GM18508 (cell line): Measurements from ENCODE around the gene SUMO3.
"Not testable (repeated sequence)": the region's sequence is repeated elsewhere in the genome, so short reads cannot be mapped to it uniquely, and the experiment has no call there.

ENCODE experiments used
- ATAC-seq: cut with Tn5 transposase; IDR thresholded peaks from one replicate; pipeline ENCODE4 v1.9.1; 2021; ENCODE audit warnings: moderate number of reproducible peaks; ENCODE audit not compliant: insufficient read depth, unreplicated experiment

SUMO3 gene

DNA sequence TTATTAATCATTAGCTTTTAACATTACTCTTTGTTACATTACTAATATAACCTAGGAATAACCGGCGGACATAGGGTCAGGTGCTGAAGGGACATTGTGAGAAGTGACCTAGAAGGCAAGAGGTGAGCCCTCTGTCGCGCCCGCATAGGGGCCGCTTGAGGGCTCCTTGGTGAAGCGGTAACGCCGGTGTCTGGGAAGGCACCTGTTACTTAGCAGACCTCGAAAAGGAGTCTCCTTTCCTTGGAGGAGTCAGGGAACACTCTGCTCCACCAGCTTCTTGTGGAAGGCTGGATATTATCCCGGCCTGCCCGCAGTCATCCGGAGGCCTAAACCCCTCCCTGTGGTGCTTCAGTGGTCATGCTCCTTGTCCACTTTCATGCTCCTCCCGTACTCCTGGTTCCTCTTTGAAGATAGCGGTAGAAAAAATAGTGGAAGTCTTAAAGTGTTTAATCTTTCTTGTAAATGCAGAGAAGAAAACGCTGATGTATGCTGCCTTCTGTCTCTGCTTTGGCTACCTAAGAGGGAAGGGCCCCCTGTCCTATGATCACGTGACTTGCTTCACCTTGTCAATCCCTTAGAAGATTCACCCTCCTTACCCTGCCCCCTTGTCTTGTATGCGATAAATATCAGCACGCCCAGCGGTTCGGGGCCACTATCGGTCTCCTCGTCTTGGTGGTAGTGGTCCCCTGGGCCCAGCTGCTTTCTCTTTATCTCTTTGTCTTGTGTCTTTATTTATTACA lies 14.8 kb upstream of the SUMO3 start:
- ATAC-seq, result not testable (repeated sequence)

- no peak for ATAC-seq
Measured at GRCh38 chr21:44831227-44831860, 13.5 kb upstream of the SUMO3 start.

GRCh38 chr21:44829507-44830092 lies 11.7 kb upstream of the SUMO3 start:
- no peak for ATAC-seq

- no peak for ATAC-seq
Measured at GRCh38 chr21:44828362-44829056, 10.6 kb upstream of the SUMO3 start.

GRCh38 chr21:44823179-44823660 lies 5.4 kb upstream of the SUMO3 start:
- ATAC-seq, result no peak

DNA sequence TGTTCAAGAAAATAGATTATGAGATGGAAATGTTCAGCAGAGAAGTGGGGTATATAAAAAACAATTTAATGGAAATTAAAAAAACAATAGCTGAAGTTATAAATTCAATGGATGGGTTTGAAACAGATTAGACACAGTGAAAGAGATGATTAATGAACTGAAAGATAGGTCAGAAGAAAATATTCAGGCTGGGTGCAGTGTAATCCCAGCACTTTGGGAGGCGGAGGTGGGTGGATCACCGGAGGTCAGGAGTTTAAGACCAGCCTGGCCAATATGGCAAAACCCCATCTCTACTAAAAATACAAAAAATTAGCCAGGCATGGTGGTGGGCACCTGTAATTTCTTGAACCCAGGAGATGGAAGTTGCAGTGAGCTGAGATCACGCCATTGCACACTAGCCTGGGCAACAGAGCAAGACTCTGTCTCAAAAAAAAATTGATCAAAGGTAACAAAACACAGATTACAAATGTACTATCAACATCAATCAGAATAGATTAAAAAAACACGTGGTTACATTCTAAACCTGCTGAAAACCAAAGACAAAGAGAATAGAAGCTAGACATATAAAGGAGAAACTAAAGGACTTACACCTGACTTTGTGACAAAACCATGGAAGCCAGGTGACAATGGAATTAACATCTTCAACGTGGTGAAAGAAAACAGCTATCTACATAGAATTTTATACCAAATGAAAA lies 4.8 kb upstream of the SUMO3 start:
- ATAC-seq, result no peak

DNA sequence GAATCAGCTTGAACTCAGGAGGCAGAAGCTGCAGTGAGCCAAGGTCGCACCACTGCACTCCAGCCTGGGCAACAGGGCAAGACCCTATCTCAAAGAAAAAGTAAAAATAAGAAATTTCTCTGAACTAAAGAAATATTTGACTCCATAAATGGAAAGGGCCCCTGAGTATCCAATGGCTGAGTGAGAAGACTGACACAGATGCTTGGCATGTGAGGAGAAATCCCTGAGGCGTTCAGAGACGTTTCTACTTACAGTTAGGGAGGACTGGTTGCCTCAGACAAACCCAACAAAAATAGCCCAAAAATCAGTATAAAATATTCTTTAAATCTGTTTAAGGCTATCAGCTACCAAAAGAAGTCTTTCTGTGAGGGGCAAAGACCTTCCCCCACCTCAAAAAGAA lies 3.0 kb upstream of the SUMO3 start:
- no peak for ATAC-seq

DNA sequence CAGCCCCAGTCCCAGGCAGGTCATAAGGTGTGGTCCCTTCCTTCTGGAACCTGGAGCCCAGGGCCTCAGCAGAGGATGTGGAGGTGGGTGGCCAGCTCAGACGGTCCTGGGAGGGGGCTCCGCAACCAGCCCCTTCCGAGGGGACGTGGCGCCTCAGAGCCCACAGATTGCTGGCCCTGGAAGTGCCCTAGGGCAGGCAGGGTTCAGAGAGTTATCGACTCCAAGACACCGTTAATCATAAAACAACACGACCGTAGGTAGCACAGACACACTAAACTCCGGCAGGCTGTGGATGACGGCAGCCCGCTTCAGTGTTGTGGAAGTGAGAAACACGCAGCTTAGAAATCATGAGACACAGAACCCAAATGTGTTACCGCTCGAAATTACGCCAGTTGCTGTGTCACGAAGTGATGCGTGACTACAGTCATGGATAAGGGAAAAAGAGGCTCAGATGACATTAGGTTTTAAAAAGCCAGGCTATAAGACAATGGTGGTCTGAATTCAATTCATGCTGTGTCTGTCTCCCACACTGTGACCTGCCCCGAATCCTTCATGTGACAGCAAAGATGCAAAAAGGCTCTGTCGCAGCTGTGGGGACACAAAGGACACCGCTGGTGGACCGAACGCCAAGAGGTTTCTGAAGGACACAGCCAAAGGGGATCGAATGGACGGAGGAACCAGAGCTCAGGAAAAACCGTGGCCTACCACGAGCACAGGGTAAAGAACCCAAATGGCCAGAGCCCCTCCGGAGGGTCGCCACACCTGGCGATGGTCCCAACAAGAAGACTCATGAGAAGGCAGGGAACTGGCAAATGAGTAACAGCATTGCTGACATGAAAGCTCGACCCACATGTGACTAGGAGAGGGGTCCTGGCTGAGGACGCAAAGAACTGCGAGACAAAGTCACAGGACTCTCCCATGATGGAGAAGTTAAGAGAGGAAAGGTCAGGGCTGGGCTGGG lies 1.7 kb upstream of the SUMO3 start:
- ATAC-seq, result no peak

DNA sequence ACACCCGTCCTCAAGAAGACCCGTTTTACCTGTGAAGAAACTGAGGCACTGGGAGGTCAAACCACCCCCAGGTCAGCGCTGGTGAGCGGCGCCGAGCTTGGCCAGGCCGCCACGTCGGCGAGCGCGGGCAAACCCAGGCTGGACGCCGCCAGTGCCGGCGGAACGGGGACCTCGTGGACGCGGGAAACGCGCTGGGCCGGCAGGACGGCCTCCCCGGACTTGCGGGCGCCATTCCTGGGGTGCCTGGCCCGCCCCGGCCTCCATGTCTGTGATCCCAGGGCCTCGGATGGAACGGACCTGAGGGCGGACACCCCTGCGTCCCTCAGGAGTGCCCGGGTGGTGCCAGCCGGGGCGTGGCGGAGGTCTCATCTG lies 764 bp upstream of the SUMO3 start:
- no peak for ATAC-seq

DNA sequence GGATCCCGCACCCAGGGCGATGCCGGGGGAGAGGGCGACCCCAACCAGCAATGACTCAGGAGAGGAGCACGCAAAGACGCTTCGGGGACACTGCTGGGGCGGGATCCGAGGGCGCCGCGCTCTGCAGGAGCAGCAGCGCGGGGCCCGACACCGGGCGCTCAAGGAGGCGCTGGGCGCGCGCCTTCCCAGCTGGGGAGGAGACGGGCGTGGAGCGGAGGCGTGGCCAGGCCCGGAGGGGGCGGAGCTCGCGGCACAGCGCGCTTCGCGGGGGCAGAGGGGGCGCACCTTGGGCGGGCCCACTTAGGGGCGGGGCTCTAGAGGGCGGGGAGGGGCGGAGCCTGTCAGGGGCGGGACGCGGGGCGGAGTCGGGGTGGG lies 369 bp downstream of the SUMO3 start:
- ATAC-seq, result no peak

DNA sequence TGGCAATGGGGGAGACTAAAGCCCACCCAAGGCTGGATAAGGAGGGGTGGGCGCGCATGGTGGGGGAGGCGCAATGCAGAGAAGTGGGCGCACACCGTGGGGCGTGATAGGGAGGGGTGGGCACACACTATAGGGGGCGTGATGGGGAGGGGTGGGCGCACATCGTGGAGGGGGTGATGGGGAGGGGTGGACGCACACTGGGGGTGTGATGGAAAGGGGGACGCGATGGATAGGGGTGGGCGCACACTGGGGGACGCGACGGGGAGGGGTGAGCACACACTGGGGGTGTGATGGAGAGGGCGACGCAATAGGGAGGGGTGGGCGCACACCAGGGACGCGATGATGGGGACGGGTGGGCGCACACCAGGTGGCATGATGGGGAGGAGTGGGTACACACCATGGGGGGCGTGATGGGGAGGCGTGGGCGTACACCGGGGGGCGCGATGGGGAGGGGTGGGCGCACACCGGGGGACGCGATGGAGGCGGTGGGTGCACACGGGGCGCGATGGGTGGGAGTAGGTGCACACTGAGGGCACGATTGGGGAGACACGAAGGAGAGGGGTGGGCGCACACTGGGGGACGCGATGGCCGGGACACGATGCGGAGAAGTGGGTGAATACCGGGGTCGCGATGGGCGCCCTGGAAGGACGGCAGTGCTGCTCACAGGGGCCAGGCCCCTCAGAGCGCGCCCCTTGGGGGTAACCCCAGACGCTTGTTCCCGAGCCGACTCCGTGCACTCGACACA lies 929 bp downstream of the SUMO3 start:
- ATAC-seq, result no peak

GRCh38 chr21:44815852-44816628 lies 1.8 kb downstream of the SUMO3 start:
- ATAC-seq, result no peak

GRCh38 chr21:44815225-44815624 lies 2.6 kb downstream of the SUMO3 start:
- no peak for ATAC-seq

GRCh38 chr21:44814498-44815023 lies 3.3 kb downstream of the SUMO3 start:
- no peak for ATAC-seq

DNA sequence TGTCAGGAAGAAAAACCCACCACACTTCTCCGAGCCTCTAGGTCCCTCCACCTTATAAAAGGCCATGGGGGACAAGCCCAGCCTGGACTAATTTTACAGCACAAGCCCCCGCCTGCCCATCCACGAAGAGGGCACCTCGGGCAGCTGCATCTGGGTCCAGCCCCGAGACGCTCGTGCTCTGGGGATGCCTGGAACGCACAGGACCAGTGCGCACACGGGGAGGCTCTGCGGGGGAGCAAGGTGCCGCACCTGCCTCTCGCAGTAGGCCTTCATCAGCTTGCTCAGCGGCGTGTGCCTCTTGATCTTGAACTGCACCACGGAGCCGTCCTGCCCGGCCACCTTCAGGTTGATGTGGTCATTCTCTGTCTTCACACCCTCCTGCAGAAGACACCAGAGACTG lies 4.1 kb downstream of the SUMO3 start:
- no peak for ATAC-seq

- no peak for ATAC-seq
Measured at GRCh38 chr21:44813149-44813548, 4.7 kb downstream of the SUMO3 start.

DNA sequence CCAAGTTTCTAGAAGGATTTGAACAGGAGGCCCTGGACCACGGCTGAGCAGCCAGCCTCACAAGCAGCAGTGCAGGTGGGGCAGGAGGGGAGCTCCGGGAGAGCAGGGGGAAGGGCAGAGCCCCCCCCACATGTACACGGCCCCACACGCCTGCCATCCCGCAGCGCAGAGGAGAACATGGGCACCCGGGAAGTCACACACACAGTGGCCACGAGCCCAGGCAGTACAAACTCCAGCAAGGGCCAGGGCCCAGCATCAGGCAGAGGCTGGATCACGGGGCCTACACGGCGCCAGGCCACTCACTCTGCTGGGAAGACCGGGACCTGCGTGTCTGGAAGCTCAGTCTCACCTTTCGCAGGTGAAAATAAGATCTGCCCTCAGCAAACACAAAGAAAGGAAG lies 5.2 kb downstream of the SUMO3 start:
- no peak for ATAC-seq

GRCh38 chr21:44810779-44811178 lies 7.1 kb downstream of the SUMO3 start:
- ATAC-seq, result no peak
